Left renal cortex interstitium (tissue), 4 donors: ENCODE measurements around the gene WASHC4. TPM values are rescaled to one million over a fixed set of nuclear protein-coding genes. Genes with fewer than 3 reads are reported as not detected.
A peak's percentile ranks its signal among the peaks of the same experiment; 100 is the strongest.
"Not testable (repeated sequence)": the region's sequence is repeated elsewhere in the genome, so short reads cannot be mapped to it uniquely, and the experiment has no call there.

ENCODE experiments used
- DNase-seq, 4 donors: peaks; one replicate each; pipeline ENCODE4 v3.0.0-alpha.2; 2013; ENCODE audit warnings: low read depth in 4 of 4, low spot score in 2 of 4, missing footprints in 1 of 4
- polyA plus RNA-seq, 4 donors: library from polyadenylated mRNA; unstranded; fragments of 120-200 nt; gene quantifications; one replicate each; pipeline ENCODE4 v1.2.1, GENCODE V29; 2013; ENCODE audit not compliant: insufficient read length in 4 of 4

The WASHC4 gene
- polyA plus RNA-seq, 4 donors = 50.7 to 81.4 (median 57.7) TPM

DNA sequence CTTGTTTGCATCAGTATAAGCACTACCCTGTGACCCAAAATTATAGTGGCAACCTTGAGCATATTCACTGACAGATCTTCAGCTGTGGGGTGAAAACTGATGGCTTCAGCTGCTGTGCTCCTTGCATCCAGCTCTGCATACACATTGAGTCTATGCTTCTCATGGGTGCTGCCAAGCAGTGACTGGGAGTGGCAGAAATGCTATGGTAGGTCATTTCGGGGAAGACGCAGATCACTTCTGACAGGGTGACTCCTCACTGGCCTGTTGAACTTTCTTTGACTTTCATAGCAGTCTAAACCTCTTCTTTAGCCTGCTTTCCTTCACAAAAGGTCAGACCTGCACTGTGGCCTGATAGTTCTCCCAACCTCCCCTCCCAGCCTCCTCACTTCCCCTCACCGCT, 17.7 kb upstream of the WASHC4 start:
- DNase-seq = no peak

DNA sequence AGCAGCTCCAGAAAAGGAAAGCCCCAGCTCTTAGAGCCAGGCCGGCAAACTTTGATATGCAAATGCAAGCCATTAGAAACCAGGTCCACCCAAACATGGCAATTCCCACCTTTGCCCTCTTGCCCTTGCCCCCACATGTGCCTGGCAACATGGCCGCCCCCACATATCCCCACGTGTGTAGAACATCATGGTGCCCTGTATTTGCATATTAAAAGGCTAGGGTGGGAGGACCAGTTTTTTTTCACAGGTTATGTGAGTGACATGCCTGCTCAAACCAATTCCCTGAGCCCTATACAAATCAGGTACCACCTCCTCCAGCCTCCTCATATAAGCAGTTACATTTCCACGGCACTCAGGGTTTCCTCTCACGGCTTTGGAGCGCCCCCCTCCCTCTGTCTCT, 17.2 kb upstream of the WASHC4 start:
- DNase-seq = no peak

DNA sequence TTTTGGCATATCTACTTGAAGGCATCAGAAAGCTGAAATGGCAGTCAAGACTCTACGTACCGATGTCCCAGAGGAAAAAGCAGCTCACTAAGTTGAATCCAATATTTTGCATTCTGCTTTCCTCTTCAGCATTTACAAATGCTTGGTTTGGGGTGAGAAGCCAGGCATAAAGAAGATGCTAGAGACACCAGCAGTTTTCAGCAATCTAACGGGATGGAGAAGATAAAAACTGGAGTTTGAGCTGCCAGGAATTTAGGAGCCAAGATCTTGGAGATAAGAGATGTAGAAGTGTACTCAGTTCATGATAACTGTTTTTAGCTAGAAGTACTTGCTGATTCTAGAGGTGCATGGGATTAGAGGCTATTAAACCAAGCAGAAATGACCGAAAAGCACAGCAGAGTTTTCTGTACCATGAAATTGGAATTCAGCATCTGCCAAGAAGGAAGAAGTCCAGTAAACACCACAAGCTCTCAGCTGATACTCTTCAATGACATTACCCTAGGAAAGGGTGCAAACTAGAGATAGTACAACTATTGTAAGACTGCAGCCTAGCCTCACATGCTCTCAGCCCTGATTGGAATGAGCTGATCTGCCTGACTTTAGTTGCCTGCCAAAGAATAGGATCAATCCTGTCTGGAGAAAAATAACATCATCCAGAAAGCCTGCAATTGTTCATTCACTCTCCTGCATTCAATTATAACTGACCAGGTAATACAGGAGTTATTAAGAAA, 15.9 kb upstream of the WASHC4 start:
- no peak for DNase-seq

DNA sequence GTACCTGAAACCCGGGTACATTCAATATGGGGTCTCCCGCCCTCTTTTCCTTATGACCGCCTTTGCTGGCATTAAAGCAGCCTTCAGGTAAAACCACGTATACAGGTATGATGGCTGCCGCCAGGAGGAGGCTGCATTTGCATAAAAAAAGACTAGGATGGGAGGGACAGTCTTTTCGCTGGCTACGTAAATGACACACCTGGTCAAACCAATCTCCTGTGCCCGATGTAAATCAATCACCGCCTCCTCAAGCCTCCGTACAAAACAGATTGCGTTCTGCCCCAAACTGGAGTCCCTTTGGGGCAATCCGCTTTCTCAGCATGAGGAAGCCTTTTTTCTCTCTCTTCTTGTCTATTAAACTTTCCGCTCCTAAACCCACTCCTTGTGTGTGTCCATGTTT, 15.2 kb upstream of the WASHC4 start:
- no peak for DNase-seq

DNA sequence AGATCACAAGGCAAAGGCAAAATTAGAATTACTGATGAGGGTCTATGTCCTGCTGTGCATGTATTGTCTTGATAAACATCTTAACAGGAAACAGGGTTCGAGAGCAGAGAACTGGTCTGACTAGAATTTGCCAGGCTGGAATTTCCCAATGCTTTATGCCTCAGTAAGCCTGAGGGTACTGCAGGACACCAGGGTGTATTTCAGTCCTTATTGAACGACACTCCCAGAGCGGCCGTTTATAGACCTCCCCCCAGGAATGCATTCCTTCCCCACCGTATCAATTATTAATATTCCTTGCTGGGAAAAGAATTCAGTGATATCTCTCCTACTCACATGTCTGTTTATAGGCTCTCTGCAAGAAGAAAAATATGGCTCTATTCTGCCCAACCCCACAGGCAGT, 12.2 kb upstream of the WASHC4 start:
- DNase-seq = not testable (repeated sequence)

DNA sequence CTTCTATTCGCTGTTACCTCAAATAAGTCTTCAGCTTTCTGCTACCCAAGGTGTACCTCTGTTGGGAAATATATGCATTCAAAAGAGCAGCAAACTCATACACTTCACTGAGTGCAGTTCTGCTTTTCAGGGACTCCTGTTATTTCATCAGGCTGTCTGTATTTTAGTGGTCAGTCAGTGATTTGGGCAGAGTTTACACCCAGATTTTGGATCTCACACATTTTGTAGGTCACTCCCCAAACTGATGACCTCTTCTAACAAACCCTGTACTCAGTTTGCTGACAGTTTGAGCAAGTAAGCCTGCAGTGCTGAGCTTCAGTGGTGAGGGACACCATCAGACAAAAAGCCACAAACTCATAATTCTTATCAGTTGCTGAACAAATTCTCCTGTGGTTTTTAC, 8.2 kb upstream of the WASHC4 start:
- no peak for DNase-seq

DNA sequence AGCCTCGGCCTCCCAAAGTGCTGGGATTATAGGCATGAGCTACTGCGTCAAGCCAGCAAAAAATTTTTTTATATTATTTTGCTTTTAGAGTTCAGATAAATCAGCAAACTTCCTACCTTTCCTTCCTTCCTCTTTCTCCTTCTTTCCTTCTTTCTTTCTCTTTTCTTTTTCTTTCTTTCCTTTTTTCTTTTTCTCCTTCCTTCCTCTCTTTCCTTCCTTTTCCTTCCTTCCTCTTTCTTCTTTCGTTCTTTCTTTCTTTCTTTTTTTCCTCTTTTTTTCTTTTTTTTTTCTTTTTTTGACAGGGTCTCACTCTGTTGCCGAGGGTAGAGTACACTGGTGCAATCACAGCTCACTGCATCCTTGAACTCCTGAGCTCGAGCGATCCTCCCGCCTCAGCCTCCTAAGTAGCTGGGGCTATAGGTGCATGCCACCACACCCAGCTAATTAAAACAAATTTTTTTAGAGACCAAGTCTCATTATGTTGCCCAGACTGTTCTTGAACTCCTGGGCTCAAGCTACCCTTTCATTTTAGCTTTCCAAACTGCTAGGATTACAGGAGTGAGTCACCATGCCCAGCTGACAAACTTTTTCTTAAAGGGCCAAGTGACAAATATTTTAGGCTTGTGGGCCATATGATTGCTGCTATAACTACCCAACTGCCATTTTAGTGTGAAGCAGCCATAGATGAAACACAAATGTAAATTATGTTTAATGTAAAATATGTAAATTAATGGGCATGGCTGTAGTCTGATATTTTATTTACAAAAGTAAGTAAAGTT, 7.1 kb upstream of the WASHC4 start:
- DNase-seq = no peak

DNA sequence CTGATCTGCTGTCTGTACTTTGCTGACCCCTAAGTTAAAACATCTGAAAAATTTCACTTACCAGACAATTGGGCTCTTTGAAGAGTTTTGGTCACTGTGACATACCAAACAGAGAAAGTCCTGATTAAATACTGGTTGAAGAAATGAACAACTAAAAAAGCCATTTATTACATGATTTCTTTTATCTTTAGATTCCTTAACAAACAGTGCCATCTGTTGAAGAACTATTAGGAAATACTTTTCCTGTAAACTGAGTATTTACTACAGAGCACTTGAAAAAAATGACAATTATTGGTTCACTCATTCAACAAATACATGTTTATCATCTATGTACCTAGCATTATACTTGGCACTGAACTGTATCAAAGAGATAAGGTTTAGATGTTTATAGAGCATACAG, 6.5 kb upstream of the WASHC4 start:
- DNase-seq = no peak

DNA sequence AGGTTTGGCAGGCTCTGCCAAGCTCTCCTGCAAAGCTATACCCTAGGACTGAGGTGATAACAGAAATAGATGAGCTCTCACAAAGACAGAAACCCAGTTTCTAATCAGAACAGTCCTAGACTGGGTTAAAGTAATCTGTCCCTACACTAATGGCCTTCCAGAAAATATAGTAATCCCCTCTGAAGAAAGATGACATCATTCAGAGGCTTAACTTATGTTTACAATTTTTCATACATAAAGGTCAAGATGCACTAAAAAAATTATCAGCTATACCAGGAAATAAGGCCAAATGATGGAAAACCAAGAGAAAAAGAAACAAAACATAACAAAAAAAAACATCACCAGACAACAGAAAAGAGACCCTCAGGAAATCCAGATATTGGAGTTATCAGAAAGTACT, 4.9 kb upstream of the WASHC4 start:
- DNase-seq = no peak

DNA sequence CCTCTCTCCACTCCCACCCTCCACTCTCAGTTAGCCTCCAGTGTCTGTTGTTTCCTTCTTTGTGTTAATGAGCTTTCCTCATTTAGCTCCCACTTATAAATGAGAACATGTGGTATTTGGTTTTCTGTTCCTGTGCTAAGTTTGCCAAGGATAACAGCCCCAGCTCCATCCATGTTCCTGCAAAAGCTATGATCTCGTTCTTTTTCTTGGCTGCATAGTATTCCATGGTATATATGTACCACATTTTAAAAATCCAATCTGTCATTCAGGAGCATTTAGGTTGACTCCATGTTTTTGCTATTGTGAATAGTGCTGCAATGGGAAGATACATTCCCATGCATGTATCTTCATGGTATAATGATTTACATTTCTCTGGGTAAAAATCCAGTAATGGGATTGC, 2.8 kb upstream of the WASHC4 start:
- DNase-seq = no peak

DNA sequence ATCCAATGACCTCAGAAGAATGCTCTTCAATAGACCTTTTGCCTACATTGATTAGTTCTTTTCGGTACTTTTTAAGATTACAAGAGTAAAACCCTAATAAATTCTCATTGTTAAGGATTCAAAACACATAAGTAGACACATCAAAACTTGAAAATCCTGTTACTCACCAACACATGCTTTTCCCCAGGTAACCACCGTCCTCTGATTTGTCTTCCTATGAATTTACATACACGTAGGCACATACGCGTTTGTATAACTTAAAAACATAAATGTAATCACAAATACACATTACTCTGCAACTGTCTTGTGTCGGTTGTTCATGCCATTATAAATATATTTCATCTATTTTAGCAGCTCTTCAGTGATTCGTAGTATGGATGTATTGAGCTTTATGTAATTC, 910 bp upstream of the WASHC4 start:
- no peak for DNase-seq

DNA sequence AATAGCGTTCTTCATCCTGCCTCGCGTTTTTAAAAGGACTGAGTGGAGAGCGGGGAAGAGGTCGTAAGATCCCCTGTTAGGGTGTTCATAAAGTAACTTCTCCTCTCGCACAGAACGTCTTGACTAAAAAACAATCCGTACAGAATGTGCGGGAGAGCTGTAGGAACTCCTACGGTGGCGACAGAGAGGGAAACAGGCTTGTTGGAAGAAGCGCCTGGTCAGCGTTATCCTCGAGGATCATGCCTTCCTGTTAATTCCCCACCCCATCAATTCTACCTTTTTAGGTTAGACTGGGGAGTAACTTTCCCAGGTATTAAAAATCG, 399 bp upstream of the WASHC4 start:
- peak in 2 of 4 donors; percentile 56 to 81 for DNase-seq

DNA sequence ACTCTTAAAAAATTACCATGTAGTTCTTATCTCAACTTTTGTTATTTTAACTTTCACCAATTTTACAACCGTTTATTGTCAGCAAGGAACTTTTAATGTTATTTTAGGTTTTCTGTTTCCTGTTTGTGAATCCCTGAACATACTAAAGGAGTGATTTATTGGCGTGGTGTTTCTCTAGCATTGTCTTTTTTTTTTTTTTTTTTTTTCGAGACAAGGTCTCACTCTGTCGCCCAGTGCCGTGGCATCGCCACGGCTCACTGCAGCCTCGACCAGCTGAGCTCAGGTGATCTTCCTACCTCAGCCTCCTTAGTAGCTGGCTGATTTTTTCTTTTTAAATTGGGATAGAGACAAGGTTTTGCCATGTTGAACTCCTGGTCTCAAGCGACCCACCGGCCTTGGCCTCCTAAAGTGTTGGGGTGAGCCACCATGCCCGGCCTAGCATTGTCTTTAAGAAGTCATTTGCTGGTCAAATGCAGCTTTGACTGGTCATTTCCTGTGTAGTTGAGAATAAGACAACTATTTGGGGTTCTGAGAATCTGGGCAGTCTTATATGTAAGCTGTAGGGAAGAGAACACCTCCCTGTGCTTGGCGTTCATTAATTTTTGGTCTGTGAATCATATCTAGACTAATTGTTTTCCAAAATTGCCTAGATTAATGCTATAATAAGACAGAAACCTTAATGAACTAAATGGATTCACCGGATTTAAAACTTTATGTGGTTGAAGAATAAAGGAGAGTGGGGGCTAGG, 2.1 kb downstream of the WASHC4 start:
- no peak for DNase-seq

DNA sequence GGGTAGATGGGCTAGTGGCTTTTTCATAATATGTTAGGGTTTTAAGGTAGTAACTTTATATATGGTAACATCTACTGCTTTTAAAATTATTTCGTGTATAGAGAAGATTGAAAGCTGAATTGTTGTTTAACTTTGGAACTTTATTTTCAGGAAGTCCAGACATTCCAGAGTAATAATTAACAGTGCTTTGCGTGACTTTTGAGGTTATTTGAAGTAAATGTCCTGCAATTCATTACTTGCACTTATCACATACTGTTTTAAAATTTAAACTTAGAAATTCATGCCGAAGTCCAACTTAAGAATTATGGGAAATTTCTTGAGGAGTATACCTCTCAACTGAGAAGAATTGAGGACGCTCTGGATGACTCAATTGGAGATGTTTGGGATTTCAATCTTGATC, 3.3 kb downstream of the WASHC4 start:
- no peak for DNase-seq

DNA sequence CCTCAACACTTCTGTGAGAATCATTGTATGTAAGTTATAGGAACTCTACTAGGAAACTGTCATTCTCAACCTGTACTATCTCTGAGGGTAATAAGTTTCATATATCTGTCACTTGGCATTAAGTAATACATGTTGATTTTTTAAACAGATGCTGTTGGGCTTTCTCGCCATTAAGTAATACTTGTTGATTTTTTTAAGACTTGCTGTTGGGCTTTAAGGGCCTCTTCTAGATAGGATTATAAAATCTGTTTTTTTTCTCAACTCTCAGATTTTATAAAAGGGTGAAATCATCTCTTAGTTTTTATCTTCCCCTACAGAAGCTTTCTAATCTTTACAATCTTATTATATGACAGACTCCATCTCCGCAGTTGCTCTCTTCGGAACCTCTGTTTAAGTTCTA, 5.6 kb downstream of the WASHC4 start:
- no peak for DNase-seq

DNA sequence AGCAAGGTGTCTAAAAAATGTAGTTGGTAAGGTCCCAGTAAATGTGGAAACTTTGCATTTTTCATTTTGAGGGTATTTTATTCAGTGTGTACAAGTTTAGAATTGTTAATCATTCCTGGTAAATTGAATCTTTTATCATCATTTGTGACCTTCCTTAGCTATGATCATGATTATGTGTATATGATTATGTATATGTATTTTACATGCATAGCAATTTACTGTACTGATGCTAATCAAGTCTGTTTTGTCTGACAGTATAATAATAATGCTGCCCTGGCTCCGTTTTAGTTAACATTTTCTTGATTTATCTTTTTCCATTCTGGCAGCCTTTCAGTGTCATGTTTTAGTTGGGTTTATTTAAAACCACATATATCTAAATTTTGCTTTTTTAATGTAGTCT, 9.4 kb downstream of the WASHC4 start:
- no peak for DNase-seq

DNA sequence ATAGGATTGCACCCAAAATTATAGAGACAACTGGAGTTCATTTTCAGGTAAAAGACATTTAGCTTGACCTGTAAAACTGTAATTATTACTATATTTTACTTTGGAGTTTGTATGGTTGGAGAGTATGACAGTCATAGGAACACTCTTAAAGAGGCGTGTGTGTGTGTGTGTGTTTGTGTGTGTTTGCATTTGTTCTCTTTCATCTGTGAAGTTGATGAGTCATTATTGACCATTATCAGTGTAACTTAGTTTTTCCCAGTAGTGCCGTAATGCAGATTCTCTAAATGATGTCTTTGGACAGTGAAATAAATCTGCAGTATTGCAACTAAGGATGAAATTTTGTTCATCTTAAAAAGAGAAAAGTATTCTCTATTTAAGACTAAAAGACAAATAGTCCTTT, 13.0 kb downstream of the WASHC4 start:
- DNase-seq = no peak

DNA sequence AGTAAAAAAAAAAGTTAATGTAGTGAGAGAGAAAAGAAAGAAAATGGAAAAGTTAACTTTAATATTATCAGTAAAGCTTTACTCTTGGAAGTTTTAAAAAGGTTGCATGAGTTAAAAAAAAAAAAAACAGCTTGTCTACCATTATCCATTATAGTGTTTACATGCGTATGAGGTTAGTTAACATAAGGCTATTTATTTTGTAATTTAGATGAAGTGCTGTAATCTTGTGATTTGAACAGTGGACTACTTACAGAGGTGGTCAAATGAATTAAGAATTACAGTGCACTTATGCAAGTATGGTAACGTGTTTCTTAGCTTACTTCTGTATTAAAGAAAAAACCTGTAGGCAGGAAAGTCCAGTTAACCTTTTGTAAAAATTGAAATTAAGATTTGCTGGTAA, 30.7 kb downstream of the WASHC4 start:
- DNase-seq = no peak

DNA sequence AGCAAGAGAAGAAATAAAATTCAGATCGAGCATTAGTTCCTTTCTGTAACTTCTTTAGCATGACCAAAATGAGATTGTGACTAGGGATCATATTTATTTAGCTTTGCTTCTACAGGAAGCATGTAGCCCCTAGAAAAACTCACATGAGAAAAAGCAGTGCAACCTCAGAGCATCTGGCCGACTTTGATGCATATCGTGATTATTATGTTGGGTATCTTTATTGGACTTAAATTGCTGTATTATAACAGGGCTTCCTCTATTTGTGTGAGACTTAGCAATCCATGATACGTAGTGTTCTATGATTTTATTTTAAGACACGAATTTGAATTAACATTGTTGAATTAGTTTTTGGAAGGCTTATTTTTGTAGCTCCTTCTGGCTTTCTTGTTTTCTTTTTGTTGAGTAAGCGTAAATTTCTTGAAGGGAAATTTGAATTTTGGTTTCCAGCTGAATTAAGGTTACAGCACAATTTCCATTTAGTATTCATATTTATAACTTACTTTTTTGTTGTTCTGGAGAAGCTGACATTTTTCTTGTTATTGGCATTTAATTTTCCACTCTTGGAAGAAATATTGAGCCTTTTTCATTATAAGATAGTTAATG, 33.9 kb downstream of the WASHC4 start:
- no peak for DNase-seq

DNA sequence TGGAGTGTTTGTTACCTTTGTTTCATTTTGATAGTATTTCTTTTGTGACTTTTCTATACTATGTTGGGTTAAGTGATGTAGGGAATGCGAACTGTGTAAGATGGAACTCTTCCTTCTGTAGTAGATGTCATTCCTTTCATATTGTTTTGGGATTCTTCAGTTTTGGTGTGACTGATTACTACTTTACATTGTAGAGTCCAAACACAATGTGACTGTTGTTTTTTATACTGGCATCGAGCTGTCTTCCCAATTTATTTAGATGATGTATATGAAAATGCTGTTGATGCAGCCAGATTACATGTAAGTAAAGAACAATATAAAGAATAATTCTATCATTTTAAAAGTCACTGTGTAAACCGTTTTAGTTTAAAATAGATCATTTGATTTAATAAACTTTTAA, 34.7 kb downstream of the WASHC4 start:
- no peak for DNase-seq

DNA sequence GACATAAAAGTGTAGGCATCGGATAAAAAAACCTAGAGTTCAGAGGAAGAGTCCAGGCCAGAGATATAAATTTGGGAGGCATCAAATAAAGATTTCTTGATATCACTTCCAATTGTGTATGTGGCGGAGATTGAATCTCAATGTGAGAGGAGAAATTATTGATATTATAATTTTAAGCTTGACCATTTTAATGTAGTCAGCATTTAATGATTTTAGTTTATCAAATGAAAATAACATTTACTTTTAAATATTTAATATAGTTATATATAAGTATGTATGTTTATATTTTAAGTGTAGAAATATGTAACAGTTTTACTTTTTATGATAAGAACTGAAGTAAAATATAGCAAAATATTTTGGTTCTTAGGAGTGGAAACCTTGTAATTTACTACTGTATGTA, 48.7 kb downstream of the WASHC4 start:
- no peak for DNase-seq
